ENCODE data around the gene TP53RK.

Gene TP53RK

GRCh38 chr20:46708172-46708860 lies 19.1 kb upstream of the TP53RK start:
- Histone ChIP-seq H3K9me3 (ENCODE audit: control insufficient read depth in 2 of 2, low read length in 2 of 2) (no peaks in the 10 kb centered on the region), H3K27ac (ENCODE audit: low read depth in 2 of 2, low read length in 2 of 2) (peak overlapping the region; percentile 85 to 92), H3K4me3 (ENCODE audit: low read length in 2 of 2) (peak overlapping the region; percentile 53 to 76), H3K4me1 (ENCODE audit: control insufficient read depth in 2 of 2, insufficient read depth in 2 of 2, low read length in 2 of 2) (peaks cover 16 to 28% of the 10 kb centered on the region in 2 donors), H3K27me3 (ENCODE audit: control insufficient read depth in 2 of 2, insufficient read depth in 2 of 2, low read length in 2 of 2) (no peaks in the 10 kb centered on the region), H3K9ac (ENCODE audit: low read depth in 1 of 2, low read length in 2 of 2) (peak overlapping the region; percentile 58 to 87), H3K36me3 (ENCODE audit: control insufficient read depth in 2 of 2, insufficient read depth in 2 of 2, low read length in 2 of 2) (no peaks in the 10 kb centered on the region)

GRCh38 chr20:46706242-46706641 lies 17.0 kb upstream of the TP53RK start:
- H3K27ac ChIP-seq (ENCODE audit: low read depth in 2 of 2, low read length in 2 of 2), result no peak overlapping the region
- no peaks in the 10 kb centered on the region for H3K27me3 ChIP-seq (ENCODE audit: control insufficient read depth in 2 of 2, insufficient read depth in 2 of 2, low read length in 2 of 2)
- no peaks in the 10 kb centered on the region for H3K36me3 ChIP-seq (ENCODE audit: control insufficient read depth in 2 of 2, insufficient read depth in 2 of 2, low read length in 2 of 2)
- H3K4me1 ChIP-seq (ENCODE audit: control insufficient read depth in 2 of 2, insufficient read depth in 2 of 2, low read length in 2 of 2), result peaks cover 16 to 25% of the 10 kb centered on the region in 2 donors
- no peaks in the 10 kb centered on the region for H3K9me3 ChIP-seq (ENCODE audit: control insufficient read depth in 2 of 2, low read length in 2 of 2)
- no peak overlapping the region for H3K4me3 ChIP-seq (ENCODE audit: low read length in 2 of 2)
- H3K9ac ChIP-seq (ENCODE audit: low read depth in 1 of 2, low read length in 2 of 2), result no peak overlapping the region

- H3K4me3 ChIP-seq (ENCODE audit: low read length in 2 of 2), result no peak overlapping the region
- H3K9ac ChIP-seq (ENCODE audit: low read depth in 1 of 2, low read length in 2 of 2), result no peak overlapping the region
- H3K4me1 ChIP-seq (ENCODE audit: control insufficient read depth in 2 of 2, insufficient read depth in 2 of 2, low read length in 2 of 2), result peaks cover 13 to 17% of the 10 kb centered on the region in 2 donors
- no peak overlapping the region for H3K27ac ChIP-seq (ENCODE audit: low read depth in 2 of 2, low read length in 2 of 2)
- no peaks in the 10 kb centered on the region for H3K36me3 ChIP-seq (ENCODE audit: control insufficient read depth in 2 of 2, insufficient read depth in 2 of 2, low read length in 2 of 2)
- no peaks in the 10 kb centered on the region for H3K27me3 ChIP-seq (ENCODE audit: control insufficient read depth in 2 of 2, insufficient read depth in 2 of 2, low read length in 2 of 2)
- no peaks in the 10 kb centered on the region for H3K9me3 ChIP-seq (ENCODE audit: control insufficient read depth in 2 of 2, low read length in 2 of 2)
Measured at GRCh38 chr20:46705378-46705729, 16.1 kb upstream of the TP53RK start.

GRCh38 chr20:46704714-46705377 lies 15.6 kb upstream of the TP53RK start:
- H3K4me3 ChIP-seq (ENCODE audit: low read length in 2 of 2), result no peak overlapping the region
- no peaks in the 10 kb centered on the region for H3K9me3 ChIP-seq (ENCODE audit: control insufficient read depth in 2 of 2, low read length in 2 of 2)
- H3K27me3 ChIP-seq (ENCODE audit: control insufficient read depth in 2 of 2, insufficient read depth in 2 of 2, low read length in 2 of 2), result no peaks in the 10 kb centered on the region
- no peak overlapping the region for H3K27ac ChIP-seq (ENCODE audit: low read depth in 2 of 2, low read length in 2 of 2)
- no peaks in the 10 kb centered on the region for H3K36me3 ChIP-seq (ENCODE audit: control insufficient read depth in 2 of 2, insufficient read depth in 2 of 2, low read length in 2 of 2)
- peaks cover 7 to 15% of the 10 kb centered on the region in 2 donors for H3K4me1 ChIP-seq (ENCODE audit: control insufficient read depth in 2 of 2, insufficient read depth in 2 of 2, low read length in 2 of 2)
- no peak overlapping the region for H3K9ac ChIP-seq (ENCODE audit: low read depth in 1 of 2, low read length in 2 of 2)

GRCh38 chr20:46703435-46703834 lies 14.2 kb upstream of the TP53RK start:
- no peak overlapping the region for H3K4me3 ChIP-seq (ENCODE audit: low read length in 2 of 2)
- no peaks in the 10 kb centered on the region for H3K36me3 ChIP-seq (ENCODE audit: control insufficient read depth in 2 of 2, insufficient read depth in 2 of 2, low read length in 2 of 2)
- no peaks in the 10 kb centered on the region for H3K9me3 ChIP-seq (ENCODE audit: control insufficient read depth in 2 of 2, low read length in 2 of 2)
- H3K27ac ChIP-seq (ENCODE audit: low read depth in 2 of 2, low read length in 2 of 2), result no peak overlapping the region
- no peak overlapping the region for H3K9ac ChIP-seq (ENCODE audit: low read depth in 1 of 2, low read length in 2 of 2)
- peaks cover 3 to 6% of the 10 kb centered on the region in 2 donors for H3K4me1 ChIP-seq (ENCODE audit: control insufficient read depth in 2 of 2, insufficient read depth in 2 of 2, low read length in 2 of 2)
- no peaks in the 10 kb centered on the region for H3K27me3 ChIP-seq (ENCODE audit: control insufficient read depth in 2 of 2, insufficient read depth in 2 of 2, low read length in 2 of 2)

- H3K9me3 ChIP-seq (ENCODE audit: control insufficient read depth in 2 of 2, low read length in 2 of 2), result no peaks in the 10 kb centered on the region
- H3K36me3 ChIP-seq (ENCODE audit: control insufficient read depth in 2 of 2, insufficient read depth in 2 of 2, low read length in 2 of 2), result no peaks in the 10 kb centered on the region
- H3K4me3 ChIP-seq (ENCODE audit: low read length in 2 of 2), result no peak overlapping the region
- no peaks in the 10 kb centered on the region for H3K27me3 ChIP-seq (ENCODE audit: control insufficient read depth in 2 of 2, insufficient read depth in 2 of 2, low read length in 2 of 2)
- peaks cover 0 to 2% of the 10 kb centered on the region in 2 donors for H3K4me1 ChIP-seq (ENCODE audit: control insufficient read depth in 2 of 2, insufficient read depth in 2 of 2, low read length in 2 of 2)
- H3K27ac ChIP-seq (ENCODE audit: low read depth in 2 of 2, low read length in 2 of 2), result no peak overlapping the region
- H3K9ac ChIP-seq (ENCODE audit: low read depth in 1 of 2, low read length in 2 of 2), result no peak overlapping the region
Measured at GRCh38 chr20:46702447-46703203, 13.4 kb upstream of the TP53RK start.

GRCh38 chr20:46701986-46702385 lies 12.7 kb upstream of the TP53RK start:
- Histone ChIP-seq H3K27ac (ENCODE audit: low read depth in 2 of 2, low read length in 2 of 2) (no peak overlapping the region), H3K9ac (ENCODE audit: low read depth in 1 of 2, low read length in 2 of 2) (no peak overlapping the region), H3K4me3 (ENCODE audit: low read length in 2 of 2) (no peak overlapping the region), H3K36me3 (ENCODE audit: control insufficient read depth in 2 of 2, insufficient read depth in 2 of 2, low read length in 2 of 2) (no peaks in the 10 kb centered on the region), H3K27me3 (ENCODE audit: control insufficient read depth in 2 of 2, insufficient read depth in 2 of 2, low read length in 2 of 2) (no peaks in the 10 kb centered on the region), H3K4me1 (ENCODE audit: control insufficient read depth in 2 of 2, insufficient read depth in 2 of 2, low read length in 2 of 2) (peaks cover 0 to 2% of the 10 kb centered on the region in 2 donors), H3K9me3 (ENCODE audit: control insufficient read depth in 2 of 2, low read length in 2 of 2) (no peaks in the 10 kb centered on the region)

- Histone ChIP-seq H3K4me3 (ENCODE audit: low read length in 2 of 2) (no peak overlapping the region), H3K36me3 (ENCODE audit: control insufficient read depth in 2 of 2, insufficient read depth in 2 of 2, low read length in 2 of 2) (no peaks in the 10 kb centered on the region), H3K4me1 (ENCODE audit: control insufficient read depth in 2 of 2, insufficient read depth in 2 of 2, low read length in 2 of 2) (peaks cover 0 to 2% of the 10 kb centered on the region in 2 donors), H3K9me3 (ENCODE audit: control insufficient read depth in 2 of 2, low read length in 2 of 2) (no peaks in the 10 kb centered on the region), H3K27ac (ENCODE audit: low read depth in 2 of 2, low read length in 2 of 2) (no peak overlapping the region), H3K9ac (ENCODE audit: low read depth in 1 of 2, low read length in 2 of 2) (no peak overlapping the region), H3K27me3 (ENCODE audit: control insufficient read depth in 2 of 2, insufficient read depth in 2 of 2, low read length in 2 of 2) (no peaks in the 10 kb centered on the region)
Measured at GRCh38 chr20:46701556-46701955, 12.3 kb upstream of the TP53RK start.

GRCh38 chr20:46701057-46701456 lies 11.8 kb upstream of the TP53RK start:
- Histone ChIP-seq H3K27ac (ENCODE audit: low read depth in 2 of 2, low read length in 2 of 2) (no peak overlapping the region), H3K4me1 (ENCODE audit: control insufficient read depth in 2 of 2, insufficient read depth in 2 of 2, low read length in 2 of 2) (peaks cover 0 to 2% of the 10 kb centered on the region in 2 donors), H3K9ac (ENCODE audit: low read depth in 1 of 2, low read length in 2 of 2) (no peak overlapping the region), H3K4me3 (ENCODE audit: low read length in 2 of 2) (no peak overlapping the region), H3K27me3 (ENCODE audit: control insufficient read depth in 2 of 2, insufficient read depth in 2 of 2, low read length in 2 of 2) (no peaks in the 10 kb centered on the region), H3K9me3 (ENCODE audit: control insufficient read depth in 2 of 2, low read length in 2 of 2) (no peaks in the 10 kb centered on the region), H3K36me3 (ENCODE audit: control insufficient read depth in 2 of 2, insufficient read depth in 2 of 2, low read length in 2 of 2) (no peaks in the 10 kb centered on the region)

GRCh38 chr20:46700481-46700880 lies 11.2 kb upstream of the TP53RK start:
- H3K27ac ChIP-seq (ENCODE audit: low read depth in 2 of 2, low read length in 2 of 2), result no peak overlapping the region
- no peaks in the 10 kb centered on the region for H3K9me3 ChIP-seq (ENCODE audit: control insufficient read depth in 2 of 2, low read length in 2 of 2)
- no peak overlapping the region for H3K4me3 ChIP-seq (ENCODE audit: low read length in 2 of 2)
- no peaks in the 10 kb centered on the region for H3K27me3 ChIP-seq (ENCODE audit: control insufficient read depth in 2 of 2, insufficient read depth in 2 of 2, low read length in 2 of 2)
- peaks cover 0 to 2% of the 10 kb centered on the region in 2 donors for H3K4me1 ChIP-seq (ENCODE audit: control insufficient read depth in 2 of 2, insufficient read depth in 2 of 2, low read length in 2 of 2)
- no peak overlapping the region for H3K9ac ChIP-seq (ENCODE audit: low read depth in 1 of 2, low read length in 2 of 2)
- no peaks in the 10 kb centered on the region for H3K36me3 ChIP-seq (ENCODE audit: control insufficient read depth in 2 of 2, insufficient read depth in 2 of 2, low read length in 2 of 2)

Data from mucosa of rectum (tissue), 2 donors.